Type B pancreatic cell (in vitro differentiated cells): ENCODE results near the gene PRKG1. TPM values are rescaled to one million over a fixed set of nuclear protein-coding genes. Genes with fewer than 3 reads are reported as not detected.

Experiments used
- DNase-seq: peaks from one replicate; pipeline ENCODE4 v3.0.0; 2021; ENCODE audit warnings: mixed read lengths; ENCODE audit not compliant: unreplicated experiment; ENCODE audit errors: extremely low spot score
- H3K27ac Mint-ChIP-seq: 2 replicates; pipeline ENCODE4 v1.8.0; 2021; ENCODE audit warnings: mild to moderate bottlenecking, mixed read lengths
- H3K27me3 Mint-ChIP-seq: 2 replicates; pipeline ENCODE4 v1.8.0; 2021; ENCODE audit warnings: mixed read lengths
- H3K36me3 Mint-ChIP-seq: 2 replicates; pipeline ENCODE4 v1.8.0; 2021; ENCODE audit warnings: mixed read lengths
- H3K4me1 Mint-ChIP-seq: one replicate; pipeline ENCODE4 v1.8.0; 2021; ENCODE audit warnings: mixed read lengths; ENCODE audit not compliant: unreplicated experiment
- H3K4me3 Mint-ChIP-seq: 2 replicates; pipeline ENCODE4 v1.8.0; 2021; ENCODE audit warnings: mild to moderate bottlenecking, mixed read lengths
- H3K9me3 Mint-ChIP-seq: 2 replicates; pipeline ENCODE4 v1.8.0; 2021; ENCODE audit warnings: mixed read lengths
- total RNA-seq: library from RNA; stranded (reverse); gene quantifications from 2 replicates; pipeline ENCODE4 v1.2.1, GENCODE V29; 2021; ENCODE audit warnings: low replicate concordance
- TF ChIP-seq, protein P1 (sequence below): fragments of 200-600 bp; sonication (generic); conservative IDR thresholded peaks from 2 replicates; pipeline ENCODE4 v1.5.0; 2021; ENCODE audit warnings: antibody characterized with exemption, mild to moderate bottlenecking

Gene PRKG1
- total RNA-seq, 1 donor from 2014 or later: 12.3 TPM

DNA sequence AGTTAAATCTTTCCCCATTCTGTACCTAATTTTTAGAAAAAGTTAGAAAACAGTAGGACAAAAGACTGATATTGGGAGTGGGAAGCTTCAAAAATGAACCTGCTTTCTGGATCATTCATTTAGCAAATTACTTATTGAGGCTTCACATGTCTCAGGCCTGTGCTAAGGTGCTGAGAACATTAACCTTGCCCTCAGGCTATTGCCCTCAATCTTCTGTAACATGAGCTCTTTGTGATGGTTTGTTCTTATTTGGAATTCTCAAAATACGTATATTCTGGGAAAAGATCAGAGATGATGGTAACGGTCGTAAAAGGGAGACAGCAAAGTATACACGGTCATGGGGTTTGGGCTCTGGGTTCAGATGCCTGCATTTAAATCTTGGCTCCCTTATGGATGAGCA, 39.5 kb upstream of the PRKG1 start:
- DNase-seq: no peak
- Mint-ChIP-seq H3K27ac (no peak overlapping the region), H3K36me3 (no peaks in the 10 kb centered on the region), H3K27me3 (no peaks in the 10 kb centered on the region), H3K4me1 (peaks cover 8% of the 10 kb centered on the region), H3K9me3 (no peaks in the 10 kb centered on the region), H3K4me3 (no peak overlapping the region)
- TF ChIP-seq, protein P1, sequence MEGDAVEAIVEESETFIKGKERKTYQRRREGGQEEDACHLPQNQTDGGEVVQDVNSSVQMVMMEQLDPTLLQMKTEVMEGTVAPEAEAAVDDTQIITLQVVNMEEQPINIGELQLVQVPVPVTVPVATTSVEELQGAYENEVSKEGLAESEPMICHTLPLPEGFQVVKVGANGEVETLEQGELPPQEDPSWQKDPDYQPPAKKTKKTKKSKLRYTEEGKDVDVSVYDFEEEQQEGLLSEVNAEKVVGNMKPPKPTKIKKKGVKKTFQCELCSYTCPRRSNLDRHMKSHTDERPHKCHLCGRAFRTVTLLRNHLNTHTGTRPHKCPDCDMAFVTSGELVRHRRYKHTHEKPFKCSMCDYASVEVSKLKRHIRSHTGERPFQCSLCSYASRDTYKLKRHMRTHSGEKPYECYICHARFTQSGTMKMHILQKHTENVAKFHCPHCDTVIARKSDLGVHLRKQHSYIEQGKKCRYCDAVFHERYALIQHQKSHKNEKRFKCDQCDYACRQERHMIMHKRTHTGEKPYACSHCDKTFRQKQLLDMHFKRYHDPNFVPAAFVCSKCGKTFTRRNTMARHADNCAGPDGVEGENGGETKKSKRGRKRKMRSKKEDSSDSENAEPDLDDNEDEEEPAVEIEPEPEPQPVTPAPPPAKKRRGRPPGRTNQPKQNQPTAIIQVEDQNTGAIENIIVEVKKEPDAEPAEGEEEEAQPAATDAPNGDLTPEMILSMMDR: no peak

DNA sequence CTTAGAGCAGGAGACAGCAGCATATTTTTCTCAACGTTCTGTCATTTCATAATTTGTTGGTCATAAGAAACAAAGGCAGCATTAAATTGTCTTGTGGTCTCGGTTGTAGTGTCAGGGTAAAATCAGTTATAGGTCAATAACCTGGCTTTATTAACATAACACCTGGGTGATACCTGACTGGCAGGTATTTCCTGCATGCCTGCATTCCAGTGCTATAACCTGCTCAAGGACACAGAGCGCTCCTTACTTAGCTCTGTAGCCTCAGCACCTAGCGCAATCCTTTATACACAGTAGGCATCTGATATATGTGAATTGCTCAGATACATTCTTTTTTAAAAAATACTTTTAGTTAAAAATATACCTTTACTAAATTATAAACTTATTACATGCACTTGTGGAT, 38.9 kb upstream of the PRKG1 start:
- Mint-ChIP-seq H3K27me3 (no peaks in the 10 kb centered on the region), H3K4me3 (no peak overlapping the region), H3K9me3 (no peaks in the 10 kb centered on the region), H3K27ac (no peak overlapping the region), H3K4me1 (peaks cover 8% of the 10 kb centered on the region), H3K36me3 (no peaks in the 10 kb centered on the region)
- TF ChIP-seq, protein P1: no peak
- no peak for DNase-seq

DNA sequence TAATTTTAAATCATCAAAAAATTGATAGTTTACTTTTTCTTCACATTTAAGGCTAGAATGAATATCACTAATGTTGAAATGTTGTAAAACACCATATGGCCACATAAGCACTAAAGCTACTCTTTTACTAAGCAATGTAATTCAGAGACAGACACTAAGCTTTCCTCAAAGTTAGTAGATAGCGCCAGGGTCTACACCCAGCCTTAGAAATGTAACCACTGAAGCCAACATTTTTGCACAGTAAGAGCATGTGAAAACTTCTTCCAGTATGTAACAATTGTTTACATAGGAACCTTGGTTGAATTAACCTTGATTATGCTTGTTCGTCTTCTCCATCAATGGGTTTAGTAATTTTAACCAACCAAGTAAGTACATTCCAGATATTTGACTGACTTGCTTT, 28.4 kb upstream of the PRKG1 start:
- no peak for DNase-seq
- Mint-ChIP-seq H3K4me1 (no peaks in the 10 kb centered on the region), H3K4me3 (no peak overlapping the region), H3K9me3 (no peaks in the 10 kb centered on the region), H3K27ac (no peak overlapping the region), H3K36me3 (no peaks in the 10 kb centered on the region), H3K27me3 (no peaks in the 10 kb centered on the region)
- TF ChIP-seq, protein P1: no peak

DNA sequence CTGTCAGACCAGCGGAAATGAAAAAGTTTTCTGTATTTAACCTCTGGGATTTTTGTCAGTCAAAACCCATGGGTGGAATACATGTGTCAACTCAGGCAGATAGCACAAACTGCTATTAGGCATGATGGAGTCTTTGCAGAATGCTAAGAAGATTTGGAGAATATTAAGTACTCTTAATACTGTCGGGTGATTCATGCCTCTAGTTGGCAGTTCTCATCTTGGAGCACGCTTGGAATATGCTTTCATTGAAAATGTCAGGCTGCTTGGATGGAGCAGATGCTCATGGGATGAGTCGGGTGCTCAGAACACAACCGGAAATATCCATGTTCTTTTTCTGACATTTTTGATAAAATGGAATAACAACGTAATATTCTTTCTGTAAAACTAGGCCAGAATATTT, 27.6 kb upstream of the PRKG1 start:
- TF ChIP-seq, protein P1: no peak
- Mint-ChIP-seq H3K27ac (no peak overlapping the region), H3K9me3 (no peaks in the 10 kb centered on the region), H3K4me1 (no peaks in the 10 kb centered on the region), H3K4me3 (no peak overlapping the region), H3K27me3 (no peaks in the 10 kb centered on the region), H3K36me3 (no peaks in the 10 kb centered on the region)
- no peak for DNase-seq

DNA sequence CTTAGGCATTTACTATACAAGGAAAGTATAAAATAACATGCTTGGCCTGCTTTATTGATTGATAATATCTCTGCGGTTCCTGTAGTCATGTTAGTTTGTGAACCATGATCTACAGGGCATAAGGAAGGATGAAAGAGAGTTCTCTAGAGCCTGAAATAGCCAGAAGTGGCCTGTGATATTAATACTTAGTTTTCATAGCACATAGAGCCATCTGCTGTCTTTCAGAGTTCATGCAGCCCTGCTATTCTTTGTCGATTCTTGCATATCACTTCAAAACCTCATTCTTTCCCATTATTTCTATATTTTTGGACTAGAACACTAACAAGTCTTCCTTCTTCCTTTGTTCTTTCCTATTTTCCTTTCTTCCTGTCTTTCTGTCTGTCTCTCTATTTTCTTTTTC, 26.4 kb upstream of the PRKG1 start:
- H3K27me3 Mint-ChIP-seq: no peaks in the 10 kb centered on the region
- no peaks in the 10 kb centered on the region for H3K9me3 Mint-ChIP-seq

DNA sequence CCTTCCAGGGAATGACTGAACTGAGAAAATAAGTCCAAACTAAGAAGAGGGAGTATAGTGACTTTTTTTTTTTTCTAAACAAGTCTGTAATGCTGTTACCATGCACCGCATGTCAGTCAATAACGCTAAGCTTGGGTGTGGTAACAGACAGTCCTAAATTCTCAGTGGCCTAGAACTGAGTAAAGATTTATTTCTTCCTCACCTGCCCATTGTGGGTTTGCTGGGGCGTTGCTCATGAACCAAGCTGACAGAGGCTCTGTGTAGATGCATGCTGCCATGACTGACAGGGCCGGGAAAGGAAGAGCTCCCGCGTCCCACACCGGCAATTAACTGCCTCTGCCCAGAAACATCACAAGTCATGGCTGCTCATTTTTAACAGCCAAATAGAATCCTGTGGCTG, 25.5 kb upstream of the PRKG1 start:
- Mint-ChIP-seq H3K27ac (no peak overlapping the region), H3K36me3 (no peaks in the 10 kb centered on the region), H3K4me3 (no peak overlapping the region), H3K9me3 (no peaks in the 10 kb centered on the region), H3K4me1 (no peaks in the 10 kb centered on the region), H3K27me3 (no peaks in the 10 kb centered on the region)
- DNase-seq: no peak
- TF ChIP-seq, protein P1: no peak

More for the DNA sequence above, 26.4 kb upstream of the PRKG1 start:
- Mint-ChIP-seq H3K36me3 (no peaks in the 10 kb centered on the region), H3K4me1 (no peaks in the 10 kb centered on the region), H3K27ac (no peak overlapping the region), H3K4me3 (no peak overlapping the region)
- TF ChIP-seq, protein P1: no peak
- no peak for DNase-seq
